Measurements from ENCODE around the gene CREB5. TPM values are rescaled to one million over a fixed set of nuclear protein-coding genes. Genes with fewer than 3 reads are reported as not detected.

The CREB5 gene
- total RNA-seq, 3 donors from 2014 or later = 17.3 to 19.7 (median 18.0) TPM

DNA sequence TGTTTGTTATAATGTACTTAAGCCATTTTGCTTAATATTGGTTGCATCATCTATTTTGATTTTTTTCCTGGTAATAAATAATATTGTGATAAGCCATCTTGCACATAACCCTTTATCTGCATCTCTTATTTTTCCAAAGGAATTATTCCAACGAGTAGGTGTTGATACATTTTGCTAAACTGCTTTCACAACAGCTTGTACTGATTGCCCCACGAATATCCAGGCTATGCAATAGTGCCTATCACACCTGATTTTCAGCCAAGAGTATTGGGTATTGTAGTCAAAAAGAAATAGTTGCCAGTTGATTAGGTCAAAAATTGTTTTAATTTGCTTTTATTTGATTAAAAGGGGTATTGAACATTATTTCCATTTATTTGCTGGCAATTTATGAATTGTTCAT is 20.7 kb downstream of the CREB5 start:
- no peak for TF ChIP-seq POLR2A (IDR thresholded peaks at IDR 0.05)
- TF ChIP-seq POLR2AphosphoS5 (IDR thresholded peaks at IDR 0.05) = no peak
- TF ChIP-seq, protein P1, sequence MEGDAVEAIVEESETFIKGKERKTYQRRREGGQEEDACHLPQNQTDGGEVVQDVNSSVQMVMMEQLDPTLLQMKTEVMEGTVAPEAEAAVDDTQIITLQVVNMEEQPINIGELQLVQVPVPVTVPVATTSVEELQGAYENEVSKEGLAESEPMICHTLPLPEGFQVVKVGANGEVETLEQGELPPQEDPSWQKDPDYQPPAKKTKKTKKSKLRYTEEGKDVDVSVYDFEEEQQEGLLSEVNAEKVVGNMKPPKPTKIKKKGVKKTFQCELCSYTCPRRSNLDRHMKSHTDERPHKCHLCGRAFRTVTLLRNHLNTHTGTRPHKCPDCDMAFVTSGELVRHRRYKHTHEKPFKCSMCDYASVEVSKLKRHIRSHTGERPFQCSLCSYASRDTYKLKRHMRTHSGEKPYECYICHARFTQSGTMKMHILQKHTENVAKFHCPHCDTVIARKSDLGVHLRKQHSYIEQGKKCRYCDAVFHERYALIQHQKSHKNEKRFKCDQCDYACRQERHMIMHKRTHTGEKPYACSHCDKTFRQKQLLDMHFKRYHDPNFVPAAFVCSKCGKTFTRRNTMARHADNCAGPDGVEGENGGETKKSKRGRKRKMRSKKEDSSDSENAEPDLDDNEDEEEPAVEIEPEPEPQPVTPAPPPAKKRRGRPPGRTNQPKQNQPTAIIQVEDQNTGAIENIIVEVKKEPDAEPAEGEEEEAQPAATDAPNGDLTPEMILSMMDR (IDR thresholded peaks at IDR 0.05) = no peak
- no peaks in the 10 kb centered on the region for H3K27me3 ChIP-seq
- no peak overlapping the region for H3K27ac ChIP-seq
- no peak for DNase-seq (ENCODE audit: low spot score in 2 of 2)
- no peaks in the 10 kb centered on the region for H3K36me3 ChIP-seq
- intact Hi-C loops (cut with DNase I; ENCODE audit: low total_unique reads) = no loop called here
- no peak overlapping the region for H3K4me3 ChIP-seq
- H3K9me3 ChIP-seq = no peaks in the 10 kb centered on the region
- no peaks in the 10 kb centered on the region for H3K4me1 ChIP-seq

DNA sequence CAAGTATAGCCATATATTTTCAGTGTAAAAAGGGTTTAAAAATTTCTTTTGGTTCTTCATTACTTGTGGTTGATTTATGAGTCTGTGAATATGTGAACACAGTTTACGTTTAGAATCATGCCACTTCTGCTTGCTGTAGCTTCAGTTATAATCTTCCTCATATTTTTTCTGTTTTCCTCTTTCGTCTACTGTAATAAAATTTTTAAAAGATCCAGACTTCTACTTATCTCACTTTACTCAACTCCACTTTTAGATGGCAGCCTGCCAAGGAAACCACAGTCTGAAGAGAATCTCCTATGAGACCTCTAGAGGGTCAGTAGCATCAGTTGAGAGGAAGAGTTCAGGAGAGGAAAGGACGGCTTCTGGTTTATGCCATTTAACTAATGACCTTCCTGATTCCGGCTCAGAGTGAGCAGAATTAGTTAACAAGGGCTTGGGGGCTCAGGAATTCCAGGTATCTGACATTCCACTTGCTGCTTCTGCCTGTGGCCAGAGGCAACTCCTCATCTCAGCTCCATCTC is 21.4 kb downstream of the CREB5 start:
- DNase-seq (ENCODE audit: low spot score in 2 of 2) = no peak
- Histone ChIP-seq H3K27ac (no peak overlapping the region), H3K27me3 (no peaks in the 10 kb centered on the region), H3K4me1 (no peaks in the 10 kb centered on the region), H3K36me3 (no peaks in the 10 kb centered on the region), H3K9me3 (no peaks in the 10 kb centered on the region), H3K4me3 (no peak overlapping the region)
- TF ChIP-seq, protein P1 (IDR thresholded peaks at IDR 0.05) = no peak
- no peak for TF ChIP-seq POLR2A (IDR thresholded peaks at IDR 0.05)
- no peak for TF ChIP-seq POLR2AphosphoS5 (IDR thresholded peaks at IDR 0.05)
- intact Hi-C loops (cut with DNase I; ENCODE audit: low total_unique reads) = no loop called here

DNA sequence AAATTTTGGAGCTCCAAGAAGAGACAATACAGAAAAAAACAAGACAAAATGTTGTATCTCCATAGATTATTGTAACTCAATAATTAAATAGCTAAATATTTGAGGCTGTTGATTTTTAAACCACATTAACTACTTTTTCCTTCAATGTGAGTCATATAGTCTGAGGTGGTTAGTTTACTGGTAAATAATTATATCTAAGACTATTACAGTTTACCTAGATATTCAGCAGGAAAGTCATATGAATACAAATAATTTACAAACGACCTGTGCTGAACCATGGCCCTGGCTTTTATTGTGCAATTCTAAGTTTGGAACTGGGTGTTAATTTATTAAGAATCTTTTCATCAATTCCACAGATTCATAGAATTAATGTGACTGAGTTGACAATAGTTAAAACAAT is 22.2 kb downstream of the CREB5 start:
- H3K27ac ChIP-seq = no peak overlapping the region
- TF ChIP-seq POLR2AphosphoS5 (IDR thresholded peaks at IDR 0.05) (no peak), POLR2A (IDR thresholded peaks at IDR 0.05) (no peak)
- TF ChIP-seq, protein P1 (IDR thresholded peaks at IDR 0.05) = no peak
- H3K36me3 ChIP-seq = no peaks in the 10 kb centered on the region
- no peak for DNase-seq (ENCODE audit: low spot score in 2 of 2)
- H3K9me3 ChIP-seq = no peaks in the 10 kb centered on the region
- no peak overlapping the region for H3K4me3 ChIP-seq
- no peaks in the 10 kb centered on the region for H3K27me3 ChIP-seq
- intact Hi-C loops (cut with DNase I; ENCODE audit: low total_unique reads) = no loop called here
- no peaks in the 10 kb centered on the region for H3K4me1 ChIP-seq

DNA sequence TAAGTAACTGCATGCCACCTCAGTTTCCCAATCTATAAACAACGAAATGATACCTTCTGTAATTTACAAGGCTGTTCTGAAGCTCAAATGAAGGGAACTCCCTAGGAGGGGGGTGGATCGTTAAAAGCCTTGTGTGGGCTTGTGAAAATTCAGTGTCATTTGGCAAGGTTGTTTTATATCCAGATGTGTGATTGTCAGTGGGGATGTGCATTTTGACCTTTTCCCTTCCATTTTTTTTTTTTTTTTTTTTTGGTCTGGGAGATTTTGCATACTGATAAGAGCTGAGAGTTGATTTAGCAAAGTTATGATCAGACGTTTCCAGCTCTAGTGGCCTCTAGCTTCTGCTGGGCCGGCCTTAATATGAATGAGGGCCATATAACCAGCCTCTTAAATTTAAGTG is 22.8 kb downstream of the CREB5 start:
- TF ChIP-seq POLR2A (IDR thresholded peaks at IDR 0.05) = no peak
- TF ChIP-seq, protein P1 (IDR thresholded peaks at IDR 0.05) = no peak
- no peak for TF ChIP-seq POLR2AphosphoS5 (IDR thresholded peaks at IDR 0.05)
- Histone ChIP-seq H3K27ac (no peak overlapping the region), H3K4me3 (no peak overlapping the region), H3K9me3 (no peaks in the 10 kb centered on the region), H3K36me3 (no peaks in the 10 kb centered on the region), H3K4me1 (no peaks in the 10 kb centered on the region), H3K27me3 (no peaks in the 10 kb centered on the region)
- no peak for DNase-seq (ENCODE audit: low spot score in 2 of 2)
- intact Hi-C loops (cut with DNase I; ENCODE audit: low total_unique reads) = no loop called here

DNA sequence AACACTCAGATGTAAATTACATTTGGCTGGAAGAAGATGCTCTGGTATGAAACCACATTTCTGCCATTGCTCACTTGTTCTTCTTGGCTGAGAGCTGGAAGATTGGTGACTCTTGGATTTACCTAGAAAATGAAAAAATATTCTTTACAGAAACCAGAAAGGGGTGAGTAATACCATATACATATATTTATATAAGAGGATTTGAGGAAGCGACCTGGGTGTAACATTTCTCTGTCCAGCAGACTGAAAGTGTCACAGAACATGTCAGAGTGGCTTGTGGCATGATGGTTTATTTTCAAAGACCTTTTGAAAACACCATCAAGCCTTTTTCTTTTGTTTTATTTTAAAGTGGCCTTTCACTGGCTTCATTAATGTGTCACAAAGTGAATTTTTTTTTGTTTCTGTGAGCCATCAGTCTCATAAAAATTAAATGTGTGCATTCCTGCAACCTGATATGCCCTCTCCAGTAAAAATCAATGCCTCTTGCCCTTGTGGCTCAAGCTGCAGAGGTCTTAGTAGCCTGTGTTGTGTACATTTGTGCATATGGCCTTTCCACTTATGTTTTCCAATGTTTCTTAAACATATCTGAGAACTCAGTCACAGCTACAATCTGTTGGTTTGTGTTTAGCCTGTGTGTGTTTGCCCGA is 23.5 kb downstream of the CREB5 start:
- intact Hi-C loops (cut with DNase I; ENCODE audit: low total_unique reads) = no loop called here
- TF ChIP-seq POLR2A (IDR thresholded peaks at IDR 0.05) (no peak), POLR2AphosphoS5 (IDR thresholded peaks at IDR 0.05) (no peak)
- TF ChIP-seq, protein P1 (IDR thresholded peaks at IDR 0.05) = no peak
- no peak for DNase-seq (ENCODE audit: low spot score in 2 of 2)

More for the DNA sequence above, 23.5 kb downstream of the CREB5 start:
- H3K27me3 ChIP-seq = no peaks in the 10 kb centered on the region
- no peak overlapping the region for H3K27ac ChIP-seq
- no peak overlapping the region for H3K4me3 ChIP-seq
- no peaks in the 10 kb centered on the region for H3K9me3 ChIP-seq
- no peaks in the 10 kb centered on the region for H3K4me1 ChIP-seq
- H3K36me3 ChIP-seq = no peaks in the 10 kb centered on the region

Measured in breast epithelium (tissue), 4 donors.